ENCODE results near the gene CCDC88B.

The CCDC88B gene

GRCh38 chr11:64384028-64384737, 44.2 kb downstream of the CCDC88B start:
- no peak for DNase-seq

- DNase-seq: peak; percentile 70 to 86 (median 82)
Observed at GRCh38 chr11:64384981-64385944, 45.3 kb downstream of the CCDC88B start.

GRCh38 chr11:64385945-64386704, 46.1 kb downstream of the CCDC88B start:
- peak in 2 of 4 experiments; percentile 26 to 29 for DNase-seq

- DNase-seq: no peak
Observed at GRCh38 chr11:64387916-64388315, 47.9 kb downstream of the CCDC88B start.

DNA sequence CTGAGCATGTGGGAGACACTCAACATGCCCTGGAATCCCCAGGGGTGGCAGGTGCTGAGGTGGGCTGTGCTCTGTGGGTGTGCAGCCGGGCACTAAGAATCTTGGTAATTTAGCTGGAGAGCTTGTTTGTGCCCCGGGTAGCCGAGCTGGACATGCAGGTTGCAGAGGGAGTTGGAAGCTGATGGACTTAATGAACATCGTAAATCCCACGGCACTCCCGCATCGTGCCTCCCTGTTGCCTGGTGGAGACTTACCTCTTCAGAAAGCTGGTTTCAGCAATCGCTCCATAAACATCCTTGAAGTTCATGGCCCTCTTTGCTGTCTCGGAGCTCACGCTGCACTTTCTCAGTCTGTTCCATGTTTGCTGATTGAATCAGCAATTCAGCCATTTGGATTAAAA, 48.9 kb downstream of the CCDC88B start:
- no peak for DNase-seq

- no peak for DNase-seq
Observed at GRCh38 chr11:64389851-64390250, 49.8 kb downstream of the CCDC88B start.

DNA sequence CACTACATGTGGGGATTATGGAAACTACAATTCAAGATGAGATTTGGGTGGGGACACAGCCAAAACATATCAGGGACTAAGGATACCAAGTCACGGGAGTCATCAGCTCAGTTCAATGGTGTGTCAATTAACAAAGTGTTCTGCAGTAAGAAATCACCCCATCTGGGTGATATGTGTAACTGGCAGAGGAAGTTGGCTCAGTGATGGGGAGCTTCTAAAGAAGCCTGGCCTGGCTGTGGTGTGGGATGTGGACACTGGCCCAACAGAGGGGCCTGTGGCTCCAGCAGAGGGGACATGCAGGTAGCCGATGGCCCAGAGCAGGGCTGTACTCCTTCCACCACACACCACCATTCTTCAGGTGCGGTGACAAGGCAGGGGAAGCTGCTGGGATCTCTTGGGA, 50.6 kb downstream of the CCDC88B start:
- no peak for DNase-seq

DNA sequence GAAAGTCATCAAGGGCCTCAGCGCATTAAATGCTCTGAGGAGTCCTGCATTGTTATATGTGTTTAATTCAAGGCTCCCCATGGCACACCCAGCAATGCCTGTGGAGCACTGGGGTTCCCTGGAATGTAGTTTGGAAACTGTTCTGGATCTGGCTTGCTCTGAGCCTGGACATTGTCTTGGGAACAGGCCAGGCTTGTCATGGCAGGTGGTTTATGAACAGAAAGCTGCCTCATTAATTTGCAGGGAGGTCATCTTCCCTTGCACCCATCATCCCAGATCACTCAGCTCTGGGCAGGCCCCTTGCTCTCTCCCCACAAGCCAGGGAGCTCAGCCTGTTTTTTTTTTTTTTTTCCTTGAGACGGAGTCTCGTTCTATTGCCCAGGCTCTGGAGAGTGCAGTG, 51.8 kb downstream of the CCDC88B start:
- DNase-seq: no peak

DNA sequence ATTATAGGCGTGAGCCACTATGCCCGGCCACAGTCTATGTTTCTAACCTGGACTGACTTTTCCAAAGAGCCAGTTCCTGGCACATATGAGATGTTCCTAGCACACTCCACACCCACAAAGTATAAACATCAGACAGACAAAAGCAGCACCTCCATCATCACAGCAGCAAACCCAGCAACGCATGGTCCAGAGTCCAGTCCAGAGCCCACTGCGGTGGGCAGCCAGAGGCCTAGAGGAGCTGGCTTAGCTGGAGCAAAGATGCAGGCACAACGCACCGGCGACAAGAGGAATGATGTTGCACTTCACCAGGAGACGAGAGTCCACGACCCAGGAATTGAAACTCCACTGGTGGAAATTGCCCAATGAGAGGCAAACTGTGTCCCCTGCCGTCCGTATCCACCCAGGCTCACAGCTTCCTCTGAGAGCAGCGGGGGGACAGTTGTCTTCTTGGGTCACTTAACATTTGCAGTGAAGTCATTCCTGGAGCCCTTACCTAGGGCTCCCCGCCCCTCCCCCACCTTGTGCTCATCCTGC, 55.6 kb downstream of the CCDC88B start:
- DNase-seq: peak; percentile 37 to 71 (median 56)

DNA sequence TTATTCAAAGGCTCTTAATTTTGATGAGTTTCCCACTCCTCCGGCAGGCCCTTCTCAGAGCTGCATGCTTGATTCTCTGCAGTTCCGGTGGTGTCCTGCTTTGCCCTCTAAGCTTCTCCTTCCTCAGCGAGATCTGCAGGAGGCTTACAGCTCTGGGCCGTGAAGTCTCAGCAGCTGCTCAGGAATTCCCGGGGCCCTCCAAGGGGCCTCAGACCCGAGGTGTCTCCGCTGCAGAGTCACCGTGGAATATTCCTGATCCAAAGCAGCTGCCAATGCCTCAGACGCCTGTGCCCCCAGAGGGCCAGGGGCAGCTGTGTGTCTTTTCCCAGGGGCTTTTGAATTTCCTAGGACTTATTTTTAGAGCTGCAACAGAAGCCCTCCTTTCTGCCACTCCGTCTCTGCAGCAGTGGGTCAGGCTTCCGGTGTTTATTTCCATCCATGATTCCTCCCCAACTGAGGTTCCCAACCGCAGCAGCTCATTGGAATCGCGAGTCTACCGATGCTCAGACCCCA, 56.1 kb downstream of the CCDC88B start:
- peak in 3 of 4 experiments; percentile 55 to 70 (median 66) for DNase-seq

- peak in 2 of 4 experiments; percentile 36 to 40 for DNase-seq
Observed at GRCh38 chr11:64400102-64400501, 60.1 kb downstream of the CCDC88B start.

DNA sequence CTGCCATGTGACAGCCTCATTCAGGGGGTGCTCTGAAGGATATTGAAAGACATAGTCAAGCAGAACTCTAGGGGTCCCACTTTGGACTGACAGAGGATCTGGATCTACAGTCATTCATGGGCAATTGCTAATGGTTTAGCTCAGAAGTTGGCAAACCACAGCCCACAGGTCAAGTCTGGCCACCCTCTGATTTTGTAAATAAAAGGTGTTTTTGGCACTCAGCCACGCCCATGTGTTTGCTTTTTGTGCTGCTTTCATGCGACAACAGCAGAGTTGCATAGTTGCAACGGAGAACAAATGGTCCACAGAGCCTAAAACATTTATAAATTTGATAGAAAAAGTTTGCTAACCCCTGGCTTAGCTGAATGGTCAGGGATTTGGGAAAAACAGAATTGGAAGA, 60.7 kb downstream of the CCDC88B start:
- no peak for DNase-seq

DNA sequence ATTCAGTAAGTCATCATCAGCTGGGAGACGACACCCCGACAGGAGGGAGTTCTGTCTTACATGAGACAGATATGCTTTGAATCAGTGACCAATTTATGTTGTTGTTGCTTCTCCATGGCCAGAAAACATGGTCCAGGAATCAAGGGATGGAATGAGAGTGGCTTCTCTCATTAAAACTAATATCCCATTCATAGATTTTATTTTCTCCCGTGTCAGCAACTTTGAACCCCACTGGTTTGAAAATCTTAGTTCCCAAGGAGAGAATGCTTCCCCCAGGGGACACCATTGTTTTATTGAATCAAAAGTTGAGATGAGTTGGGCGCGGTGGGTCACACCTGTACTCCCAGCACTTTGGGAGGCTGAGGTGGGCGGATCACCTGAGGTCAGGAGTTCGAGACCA, 61.8 kb downstream of the CCDC88B start:
- DNase-seq: no peak

- no peak for DNase-seq
Observed at GRCh38 chr11:64403106-64403505, 63.1 kb downstream of the CCDC88B start.

DNA sequence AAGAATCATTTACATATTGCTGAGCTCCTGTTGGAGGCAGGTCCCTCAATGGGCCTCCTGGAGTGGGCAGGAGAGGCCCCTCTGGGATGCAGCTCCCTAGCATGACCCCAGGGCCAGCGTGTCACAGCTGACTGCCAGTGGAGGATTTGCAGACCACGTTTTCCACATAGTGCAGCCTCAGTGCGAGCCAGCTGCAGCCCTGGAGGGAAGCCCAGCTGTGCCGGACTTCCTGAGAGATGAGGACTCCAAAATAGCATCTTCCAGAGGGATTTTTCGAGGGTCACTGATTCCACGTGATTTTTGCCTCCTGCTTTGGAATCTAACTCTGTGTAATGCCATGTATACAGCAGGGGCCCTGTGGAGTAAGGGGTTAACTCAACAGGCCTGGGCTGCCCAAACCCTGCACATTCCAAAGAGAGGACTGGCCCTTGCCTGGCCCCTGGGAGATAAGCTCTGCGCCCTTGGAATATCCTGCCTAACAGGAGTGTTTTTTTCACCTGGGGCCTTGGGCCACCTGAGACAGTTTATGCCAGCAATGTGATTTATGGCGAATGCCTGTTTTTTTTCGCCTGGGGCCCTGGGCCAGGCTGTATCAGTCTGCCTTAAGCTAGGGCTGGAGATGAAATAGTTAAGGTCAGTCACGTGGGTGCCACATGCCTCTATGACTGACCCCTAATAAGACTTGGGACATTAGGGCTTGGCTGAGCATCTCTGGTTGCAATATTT, 66.4 kb downstream of the CCDC88B start:
- DNase-seq: no peak
